A172 (cell line): Measurements from ENCODE around the gene TECPR2. TPM values are rescaled to one million over a fixed set of nuclear protein-coding genes. Genes with fewer than 3 reads are reported as not detected.

Source experiments
- DNase-seq: peaks from one replicate; pipeline ENCODE4 v3.0.0-alpha.2; 2015; ENCODE audit warnings: low spot score
- total RNA-seq: library from RNA; depleted of rRNA; stranded (reverse); fragments of >200 nt; shearing (Covaris generic); gene quantifications from 2 replicates; pipeline ENCODE4 v1.2.3, GENCODE V29; 2014

Gene TECPR2
- total RNA-seq, 1 experiment from 2014 or later = 2.4 TPM

- no peak for DNase-seq
Measured at GRCh38 chr14:102373110-102373509, 10.4 kb downstream of the TECPR2 start.

- DNase-seq = no peak
Measured at GRCh38 chr14:102374264-102374663, 11.5 kb downstream of the TECPR2 start.

DNA sequence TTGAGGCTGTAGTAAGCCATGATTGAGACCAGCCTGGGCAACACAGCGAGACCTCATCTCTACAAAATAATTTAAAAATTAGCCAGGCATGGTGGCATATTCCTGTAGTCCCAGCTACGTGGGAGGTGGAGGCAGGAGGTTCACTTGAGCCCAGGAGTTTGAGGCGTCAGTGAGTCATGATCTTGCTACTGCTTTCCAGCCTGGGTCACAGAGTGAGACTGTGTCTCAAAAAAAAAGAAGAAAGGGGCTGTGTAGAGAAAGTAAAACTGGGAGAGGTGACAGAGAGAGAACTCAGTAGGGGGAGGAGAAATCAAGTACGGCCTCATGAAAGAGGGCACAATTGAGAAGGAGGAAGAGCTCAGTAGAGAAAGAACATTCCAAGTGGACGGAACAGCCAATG lies 12.4 kb downstream of the TECPR2 start:
- no peak for DNase-seq

DNA sequence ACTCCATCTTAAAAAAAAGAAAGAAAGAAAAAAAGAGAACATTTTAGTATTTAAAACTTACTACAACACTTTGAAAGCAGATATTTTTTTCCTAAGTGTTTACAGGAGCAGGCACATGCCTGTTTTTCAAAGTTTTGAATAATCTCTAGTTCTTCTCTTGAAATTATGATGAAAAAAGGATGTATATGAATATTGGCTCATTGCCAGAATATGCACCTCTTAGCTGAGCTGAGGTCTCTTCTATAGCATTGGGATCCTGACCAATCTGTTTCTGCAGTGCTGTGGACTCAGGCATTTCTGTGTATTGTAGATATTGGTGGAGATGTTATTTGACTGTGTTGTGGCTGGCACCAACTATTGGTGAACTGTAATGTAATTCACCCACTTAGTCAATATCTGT lies 15.0 kb downstream of the TECPR2 start:
- DNase-seq = no peak

- DNase-seq = no peak
Measured at GRCh38 chr14:102378830-102379229, 16.1 kb downstream of the TECPR2 start.

- DNase-seq = no peak
Measured at GRCh38 chr14:102387086-102387485, 24.3 kb downstream of the TECPR2 start.

DNA sequence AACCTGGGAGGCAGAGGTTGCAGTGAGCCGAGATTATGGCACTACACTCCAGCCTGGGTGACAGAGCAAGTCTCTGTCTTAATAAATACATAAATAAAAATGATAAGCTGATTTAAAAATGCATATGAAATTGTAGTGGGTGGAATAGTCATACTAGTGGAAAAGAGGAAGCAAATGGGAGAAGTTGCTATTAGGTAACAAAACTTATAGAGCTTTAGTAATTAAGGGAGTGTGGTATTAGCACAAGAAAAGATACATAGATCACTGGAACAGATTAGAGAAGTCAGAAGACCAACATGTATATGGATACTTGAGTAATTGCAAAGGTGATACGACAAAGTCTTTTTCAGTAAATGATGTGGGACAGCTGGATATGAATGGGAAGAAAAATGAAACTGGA lies 26.5 kb downstream of the TECPR2 start:
- DNase-seq = no peak

- DNase-seq = no peak
Measured at GRCh38 chr14:102390064-102390855, 27.5 kb downstream of the TECPR2 start.

DNA sequence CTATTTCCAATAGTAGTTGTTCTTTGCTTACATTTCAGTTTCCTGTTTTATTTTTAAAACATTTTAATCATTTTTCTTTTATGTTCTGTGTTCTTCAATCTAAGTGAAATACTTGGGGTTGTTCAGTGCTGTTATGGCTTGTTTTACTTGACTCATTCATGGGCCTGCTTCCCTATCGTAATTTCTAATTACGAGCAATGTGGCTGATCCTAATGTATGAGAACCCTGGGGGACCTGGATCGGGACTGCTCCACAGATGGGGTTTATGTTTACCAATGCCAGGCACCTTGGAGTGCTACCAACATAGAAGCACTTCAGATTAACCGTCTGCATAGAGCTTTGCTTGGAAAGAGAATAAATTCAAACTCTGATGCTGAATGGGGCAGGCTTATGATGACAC lies 29.8 kb downstream of the TECPR2 start:
- DNase-seq = no peak

DNA sequence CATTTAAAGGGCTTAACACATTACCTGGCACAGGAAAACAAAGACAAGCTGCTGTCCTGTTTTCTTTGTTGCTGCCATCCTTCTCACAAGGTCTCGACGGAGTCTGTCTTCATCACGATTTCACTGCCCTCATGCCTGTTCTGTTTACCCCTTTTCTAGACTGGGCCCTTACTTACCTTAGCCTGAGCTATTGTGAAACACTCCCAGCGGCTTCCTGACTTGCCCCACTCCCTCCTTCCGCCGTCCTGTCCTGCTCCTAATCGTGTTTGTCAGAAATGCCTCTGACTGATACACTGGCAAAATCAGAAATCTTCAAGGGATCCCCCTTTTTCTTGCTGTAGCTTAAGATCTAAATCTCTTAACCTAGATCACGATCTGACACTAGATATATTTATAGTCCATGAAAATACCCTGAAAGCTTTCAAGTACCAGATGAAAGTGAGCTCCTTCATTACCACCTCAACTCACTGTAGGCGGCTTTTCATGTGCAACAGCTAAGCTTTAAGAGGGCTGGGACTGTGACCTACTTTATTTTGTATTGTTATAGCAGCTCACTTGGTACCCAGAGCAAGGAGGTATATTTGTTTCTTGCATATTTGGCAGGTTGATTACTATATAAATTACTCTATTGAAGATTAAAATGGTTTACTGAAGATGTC lies 32.1 kb downstream of the TECPR2 start:
- no peak for DNase-seq

GRCh38 chr14:102396521-102396920 lies 33.8 kb downstream of the TECPR2 start:
- DNase-seq = no peak

DNA sequence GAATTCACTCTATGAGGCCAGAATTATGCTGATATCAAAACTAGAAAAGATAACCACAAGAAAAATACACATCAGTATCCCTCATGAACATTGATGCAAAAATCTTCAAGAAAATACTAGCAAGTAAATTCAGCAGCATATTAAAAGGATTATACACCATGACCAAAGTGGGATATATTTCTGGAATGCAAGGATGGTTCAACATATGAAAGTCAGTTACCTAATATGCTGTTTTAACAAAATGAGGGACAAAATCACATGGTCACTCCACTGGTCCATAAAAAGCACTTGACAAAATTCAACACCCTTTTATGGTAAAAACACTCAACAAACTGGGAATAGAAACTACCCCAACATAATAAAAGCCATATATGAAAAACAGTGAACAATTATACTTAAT lies 40.3 kb downstream of the TECPR2 start:
- peak; percentile 0 for DNase-seq

GRCh38 chr14:102407258-102407657 lies 44.5 kb downstream of the TECPR2 start:
- DNase-seq = no peak

GRCh38 chr14:102408724-102409123 lies 46.0 kb downstream of the TECPR2 start:
- DNase-seq = peak; percentile 13

- DNase-seq = no peak
Measured at GRCh38 chr14:102415671-102416070, 52.9 kb downstream of the TECPR2 start.

DNA sequence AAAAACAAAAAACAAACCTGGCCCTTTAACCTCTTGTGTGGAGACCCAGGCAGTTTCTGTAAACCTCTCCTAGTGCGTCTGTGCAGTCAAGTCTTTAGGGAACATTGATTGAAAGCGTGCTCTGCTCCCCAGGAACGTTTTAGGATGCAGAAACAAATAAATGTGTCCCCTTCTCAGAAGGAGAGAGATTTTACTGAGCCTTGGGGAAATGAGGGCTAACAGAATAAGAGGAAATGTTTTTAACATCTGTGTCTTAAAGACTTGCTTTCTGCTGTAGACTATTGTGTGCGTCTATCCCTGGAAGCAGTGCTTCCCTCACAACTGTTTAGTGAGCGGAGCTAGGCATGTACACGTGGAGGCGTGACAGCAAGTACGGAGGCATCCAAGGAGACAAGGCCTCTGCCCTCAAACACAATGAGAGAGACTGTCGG lies 54.3 kb downstream of the TECPR2 start:
- DNase-seq = no peak

GRCh38 chr14:102417646-102418045 lies 54.9 kb downstream of the TECPR2 start:
- no peak for DNase-seq

- no peak for DNase-seq
Measured at GRCh38 chr14:102418169-102418852, 55.6 kb downstream of the TECPR2 start.

DNA sequence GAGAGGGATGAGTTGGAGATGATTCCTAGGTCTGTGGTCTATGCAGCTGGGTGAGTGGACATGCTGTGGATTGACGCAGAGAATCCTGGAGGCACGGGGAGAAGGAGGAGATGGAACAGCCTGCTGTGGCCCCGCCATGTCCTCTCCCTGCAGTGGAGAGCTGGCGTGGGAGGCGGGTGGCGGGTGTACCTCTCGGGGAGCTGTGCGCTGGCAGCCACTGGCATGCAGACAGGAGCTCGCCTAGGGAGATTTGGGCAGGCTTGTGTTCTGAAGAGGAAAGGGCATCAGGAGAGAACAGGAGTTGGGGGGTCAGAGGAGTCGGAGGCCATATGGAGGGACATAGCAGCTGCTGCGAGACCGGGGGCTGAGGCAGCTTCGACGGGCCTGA lies 56.1 kb downstream of the TECPR2 start:
- DNase-seq = no peak

GRCh38 chr14:102419276-102419675 lies 56.5 kb downstream of the TECPR2 start:
- no peak for DNase-seq

- DNase-seq = no peak
Measured at GRCh38 chr14:102419716-102420115, 57.0 kb downstream of the TECPR2 start.

DNA sequence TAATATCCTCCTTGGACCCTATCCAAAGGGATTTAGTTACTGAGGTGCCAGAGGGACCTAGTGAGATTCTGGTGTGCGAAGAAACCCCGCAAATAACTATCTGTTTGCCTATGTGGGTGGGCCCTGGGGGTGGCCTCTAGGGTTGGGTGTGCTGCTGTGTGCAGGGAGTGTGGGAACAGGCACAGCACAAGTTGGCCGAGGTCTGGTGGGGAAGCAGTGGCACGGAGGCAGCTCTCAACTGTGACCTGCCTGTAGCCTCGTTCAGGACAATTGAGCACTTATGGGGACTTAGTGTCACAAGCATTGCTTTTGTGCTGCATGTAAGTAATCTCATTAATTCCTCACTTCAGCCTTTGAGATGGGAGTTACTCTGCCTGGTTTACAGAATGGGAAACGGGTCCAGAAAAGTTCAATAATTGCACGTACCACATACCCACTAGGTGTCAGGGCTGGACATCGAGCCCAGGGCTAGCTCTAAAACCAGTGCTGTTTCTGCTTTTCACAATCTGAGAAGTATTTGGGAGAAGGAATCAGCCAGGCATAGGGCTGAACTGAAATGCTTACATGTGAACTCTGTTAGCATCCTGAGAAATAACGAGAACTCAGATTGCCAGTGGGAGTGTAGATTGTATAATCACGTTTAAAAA lies 58.8 kb downstream of the TECPR2 start:
- DNase-seq = no peak
